ENCODE data around the gene USP6NL. TPM values are rescaled to one million over a fixed set of nuclear protein-coding genes. Genes with fewer than 3 reads are reported as not detected.

The USP6NL gene
- total RNA-seq, 1 experiment from 2014 or later: 21.4 TPM

GRCh38 chr10:11593612-11594011, 17.8 kb downstream of the USP6NL start (continued):
- no peak for TF ChIP-seq JUN (CRISPR knock-in tag; IDR thresholded peaks at IDR 0.05)
- TF ChIP-seq FOXP1 (CRISPR knock-in tag; IDR thresholded peaks at IDR 0.05; ENCODE audit: borderline replicate concordance): no peak
- no peak for TF ChIP-seq IRF1 (CRISPR knock-in tag; IDR thresholded peaks at IDR 0.05)
- TF ChIP-seq TEAD1 (CRISPR knock-in tag; IDR thresholded peaks at IDR 0.05): no peak

- ChIA-PET CTCF (no interaction called here), POLR2A (no interaction called here)
- ATAC-seq (no peak), DNase-seq (ENCODE audit: low spot score) (no peak)
- no peaks in the 10 kb centered on the region for H3K27me3 Mint-ChIP-seq (ENCODE audit: low read depth)
- H3K27ac Mint-ChIP-seq: no peak overlapping the region; the same call in 1 of the 2 replicates
- no peak overlapping the region for H3K4me3 Mint-ChIP-seq
- peaks cover 15% of the 10 kb centered on the region for H3K36me3 Mint-ChIP-seq
- peaks cover 12% of the 10 kb centered on the region for H3K9me3 Mint-ChIP-seq
- peaks cover 43% of the 10 kb centered on the region for H3K4me1 Mint-ChIP-seq
- no peak for TF ChIP-seq CREB1 (CRISPR knock-in tag; IDR thresholded peaks at IDR 0.05)
- TF ChIP-seq FOXK1 (CRISPR knock-in tag; IDR thresholded peaks at IDR 0.05): no peak
- no peak for TF ChIP-seq ZNF121 (CRISPR knock-in tag; IDR thresholded peaks at IDR 0.05)
- no peak for TF ChIP-seq NR3C1 (CRISPR knock-in tag; conservative IDR thresholded peaks at IDR 0.05; ENCODE audit: low read depth)
- TF ChIP-seq GRHL2 (CRISPR knock-in tag; IDR thresholded peaks at IDR 0.05; ENCODE audit: insufficient replicate concordance, severe bottlenecking): no peak
- no peak for TF ChIP-seq ZBTB21 (CRISPR knock-in tag; IDR thresholded peaks at IDR 0.05; ENCODE audit: borderline replicate concordance)
Measured at GRCh38 chr10:11589738-11590137, 21.7 kb downstream of the USP6NL start.

GRCh38 chr10:11588873-11589574, 22.4 kb downstream of the USP6NL start:
- no peak overlapping the region for H3K4me3 Mint-ChIP-seq
- H3K27me3 Mint-ChIP-seq (ENCODE audit: low read depth): no peaks in the 10 kb centered on the region
- no peak for ATAC-seq
- TF ChIP-seq AFF4 (CRISPR knock-in tag; IDR thresholded peaks at IDR 0.05; ENCODE audit: borderline replicate concordance) (no peak), ZMAT4 (CRISPR knock-in tag; IDR thresholded peaks at IDR 0.05) (no peak), NFYB (CRISPR knock-in tag; conservative IDR thresholded peaks at IDR 0.05; ENCODE audit: low read depth) (no peak)
- POLR2A ChIA-PET: interaction anchor here (0.6 kb wide), 1 partner anchor 34 kb away, joined by 5 read pairs; no protein-coding TSS in a partner anchor
- no peak overlapping the region for H3K27ac Mint-ChIP-seq
- peaks cover 38% of the 10 kb centered on the region for H3K4me1 Mint-ChIP-seq
- peaks cover 19% of the 10 kb centered on the region for H3K9me3 Mint-ChIP-seq
- H3K36me3 Mint-ChIP-seq: peaks cover 23% of the 10 kb centered on the region
- DNase-seq (ENCODE audit: low spot score): no peak
- CTCF ChIA-PET: no interaction called here

- ChIA-PET CTCF (no interaction called here), POLR2A (no interaction called here)
- Mint-ChIP-seq H3K27me3 (ENCODE audit: low read depth) (no peaks in the 10 kb centered on the region), H3K4me1 (peaks cover 38% of the 10 kb centered on the region), H3K27ac (no peak overlapping the region; the same call in 1 of the 2 replicates), H3K36me3 (peaks cover 23% of the 10 kb centered on the region), H3K4me3 (no peak overlapping the region; the same call in 1 of the 2 replicates), H3K9me3 (peaks cover 19% of the 10 kb centered on the region)
- no peak for DNase-seq (ENCODE audit: low spot score)
- no peak for TF ChIP-seq ZNF512 (CRISPR knock-in tag; IDR thresholded peaks at IDR 0.05; ENCODE audit: borderline replicate concordance)
- TF ChIP-seq PRRX2 (CRISPR knock-in tag; IDR thresholded peaks at IDR 0.05): no peak
- no peak for TF ChIP-seq ETV6 (CRISPR knock-in tag; IDR thresholded peaks at IDR 0.05)
- TF ChIP-seq CBFB (CRISPR knock-in tag; IDR thresholded peaks at IDR 0.05; ENCODE audit: low read depth): no peak
- no peak for TF ChIP-seq FOXP4 (CRISPR knock-in tag; IDR thresholded peaks at IDR 0.05)
- ATAC-seq: peak; percentile 72
Measured at GRCh38 chr10:11587722-11588259, 23.7 kb downstream of the USP6NL start.
